K562 (cell line): ENCODE measurements around the gene GJB4. TPM values are rescaled to one million over a fixed set of nuclear protein-coding genes. Genes with fewer than 3 reads are reported as not detected.

Source experiments
- ATF1 ChIP-seq, 2 experiments: fragments of 450-650 bp in 1 of 2; IDR thresholded peaks; 2 replicates each; pipeline ENCODE4 v1.6.1; 2016; ENCODE audit warnings: missing compliant biosample characterization in 1 of 2, missing genetic modification characterization in 1 of 2
- CC2D1A ChIP-seq: fragments of 450-650 bp; IDR thresholded peaks from 2 replicates; pipeline ENCODE4 v1.6.1; 2017; ENCODE audit warnings: mild to moderate bottlenecking
- CTBP1 ChIP-seq: fragments of 450-650 bp; IDR thresholded peaks from 2 replicates; pipeline ENCODE4 v1.6.1; 2016; ENCODE audit warnings: borderline replicate concordance
- NFRKB ChIP-seq: fragments of 450-650 bp; IDR thresholded peaks from 2 replicates; pipeline ENCODE4 v1.6.1; 2016; ENCODE audit warnings: low read depth
- STAG1 ChIP-seq: sonication (generic); formaldehyde crosslinking; IDR thresholded peaks from 2 replicates; pipeline ENCODE4 v1.5.0; 2020; ENCODE audit warnings: missing genetic modification reagents, borderline replicate concordance
- ZNF124 ChIP-seq: sonication (generic); formaldehyde crosslinking; IDR thresholded peaks from 2 replicates; pipeline ENCODE4 v1.8.1; 2022; ENCODE audit warnings: missing genetic modification reagents
- ZNF184 ChIP-seq: sonication (generic); formaldehyde crosslinking; IDR thresholded peaks from 2 replicates; pipeline ENCODE4 v1.5.0; 2020; ENCODE audit warnings: missing genetic modification reagents
- ZNF507 ChIP-seq: conservative IDR thresholded peaks from 2 replicates; pipeline ENCODE4 v1.6.1; 2017; ENCODE audit warnings: missing genetic modification characterization, missing compliant biosample characterization
- ZNF584 ChIP-seq: fragments of 200-800 bp; sonication (Bioruptor generic); IDR thresholded peaks from 2 replicates; pipeline ENCODE4 v1.6.1; 2016; ENCODE audit warnings: low read depth, mild to moderate bottlenecking, missing genetic modification characterization, missing compliant biosample characterization
- polyA plus RNA-seq, 8 experiments: library from polyadenylated mRNA; depleted of rRNA in 4 of 8; stranded (reverse) in 5 of 8; unstranded in 3 of 8; fragments of >200 nt; fragmentation: Nextera tagmentation in 2 of 8; fragmentation: Illumina TruSeq in 1 of 8; extraction: Ambion mirVana in 2 of 8; extraction: Trizol in 1 of 8; gene quantifications; 2 replicates each; pipeline versions ENCODE4 v1.2.1 to v1.2.3, GENCODE V29; 2011 to 2014; ENCODE audit warnings: inconsistent platforms in 1 of 8, missing spikeins in 1 of 8
- total RNA-seq, 7 experiments: library from RNA; depleted of rRNA in 6 of 7; stranded (reverse); fragments of >200 nt in 6 of 7; fragmentation: Illumina TruSeq in 2 of 7; extraction: Trizol in 2 of 7; gene quantifications; 2 replicates each; pipeline versions ENCODE4 v1.2.1 to v1.2.3, GENCODE V29; 2011 to 2021; ENCODE audit warnings: low replicate concordance in 1 of 7
- TF ChIP-seq, protein P1 (sequence below): fragments of 150-350 bp; conservative IDR thresholded peaks from 2 replicates; pipeline ENCODE4 v1.6.1; 2014; ENCODE audit warnings: low read length
- TF ChIP-seq, protein P2 (sequence below): fragments of 450-650 bp; IDR thresholded peaks from 2 replicates; pipeline ENCODE4 v1.6.1; 2017; ENCODE audit warnings: antibody characterized with exemption
- TF ChIP-seq, protein P3 (sequence below): sonication (generic); formaldehyde crosslinking; IDR thresholded peaks from 2 replicates; pipeline ENCODE4 v1.8.0; 2022; ENCODE audit warnings: missing genetic modification reagents, mild to moderate bottlenecking, moderate library complexity, borderline replicate concordance
- TF ChIP-seq, protein P4 (sequence below): fragments of 250-450 bp; sonication (Bioruptor Pico); IDR thresholded peaks from 2 replicates; pipeline ENCODE4 v1.4.0; 2020

Gene GJB4
- total and polyA plus RNA-seq, 9 of the 15 experiments (the other 6 are each of a cell fraction or from before 2014, with no cell fraction given) = 0.03 TPM; not detected in 8

DNA sequence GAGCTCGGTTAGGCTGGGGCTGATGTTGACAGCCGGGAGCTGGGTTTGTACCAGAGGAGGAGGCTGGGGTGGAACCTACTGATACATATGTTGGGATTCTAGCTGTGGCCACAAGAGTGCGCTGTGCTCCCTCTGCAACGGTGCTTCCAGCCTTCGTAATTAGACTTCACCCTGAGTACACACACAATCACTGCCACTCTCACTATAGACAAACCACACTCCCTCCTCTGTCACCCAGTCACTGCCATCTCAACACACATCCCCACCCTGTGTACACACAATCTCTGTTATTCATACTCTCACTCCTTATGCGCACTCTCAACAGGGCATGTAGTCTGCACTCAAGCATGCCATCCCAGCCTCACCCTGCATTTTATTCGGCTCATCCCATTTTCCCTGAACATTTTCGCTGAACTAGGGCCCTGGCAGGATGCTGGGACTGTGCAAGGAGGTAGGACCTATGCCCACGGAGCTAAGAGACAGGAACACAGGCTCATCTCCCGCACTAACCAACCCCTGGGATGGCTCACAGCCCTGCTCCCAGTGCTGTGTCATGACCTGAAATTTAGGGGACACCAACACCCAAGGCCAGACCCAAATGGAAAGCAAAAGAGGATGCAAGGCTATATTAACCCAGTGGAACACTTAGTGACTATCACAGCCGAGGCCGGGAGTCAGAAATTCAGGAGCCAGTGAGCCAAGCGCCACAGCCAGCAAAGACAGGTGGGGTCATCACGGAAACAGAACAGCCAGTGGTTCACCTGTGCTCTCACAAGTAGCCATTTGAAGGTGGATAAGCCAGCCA is 27.2 kb downstream of the GJB4 start (continued):
- TF ChIP-seq, protein P1, sequence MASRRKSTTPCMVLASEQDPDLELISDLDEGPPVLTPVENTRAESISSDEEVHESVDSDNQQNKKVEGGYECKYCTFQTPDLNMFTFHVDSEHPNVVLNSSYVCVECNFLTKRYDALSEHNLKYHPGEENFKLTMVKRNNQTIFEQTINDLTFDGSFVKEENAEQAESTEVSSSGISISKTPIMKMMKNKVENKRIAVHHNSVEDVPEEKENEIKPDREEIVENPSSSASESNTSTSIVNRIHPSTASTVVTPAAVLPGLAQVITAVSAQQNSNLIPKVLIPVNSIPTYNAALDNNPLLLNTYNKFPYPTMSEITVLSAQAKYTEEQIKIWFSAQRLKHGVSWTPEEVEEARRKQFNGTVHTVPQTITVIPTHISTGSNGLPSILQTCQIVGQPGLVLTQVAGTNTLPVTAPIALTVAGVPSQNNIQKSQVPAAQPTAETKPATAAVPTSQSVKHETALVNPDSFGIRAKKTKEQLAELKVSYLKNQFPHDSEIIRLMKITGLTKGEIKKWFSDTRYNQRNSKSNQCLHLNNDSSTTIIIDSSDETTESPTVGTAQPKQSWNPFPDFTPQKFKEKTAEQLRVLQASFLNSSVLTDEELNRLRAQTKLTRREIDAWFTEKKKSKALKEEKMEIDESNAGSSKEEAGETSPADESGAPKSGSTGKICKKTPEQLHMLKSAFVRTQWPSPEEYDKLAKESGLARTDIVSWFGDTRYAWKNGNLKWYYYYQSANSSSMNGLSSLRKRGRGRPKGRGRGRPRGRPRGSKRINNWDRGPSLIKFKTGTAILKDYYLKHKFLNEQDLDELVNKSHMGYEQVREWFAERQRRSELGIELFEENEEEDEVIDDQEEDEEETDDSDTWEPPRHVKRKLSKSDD = 0 out of 2 replicates have a peak, but pooled peaks have one; percentile 59
- TF ChIP-seq STAG1 (peak; percentile 91), NFRKB (no peak), ZNF184 (CRISPR knock-in tag) (no peak), CTBP1 (peak; percentile 45; the same call in 1 of the 2 replicates), ATF1 (CRISPR knock-in tag; IDR thresholded peaks at IDR 0.05) (no peak), ATF1 (tag; IDR thresholded peaks at IDR 0.05) (0 out of 2 replicates have a peak, but pooled peaks have one; percentile 8), CC2D1A (peak; percentile 71), ZNF584 (CRISPR knock-in tag) (no peak), ZNF507 (no peak), ZNF124 (CRISPR knock-in tag) (no peak)
- TF ChIP-seq, protein P2, sequence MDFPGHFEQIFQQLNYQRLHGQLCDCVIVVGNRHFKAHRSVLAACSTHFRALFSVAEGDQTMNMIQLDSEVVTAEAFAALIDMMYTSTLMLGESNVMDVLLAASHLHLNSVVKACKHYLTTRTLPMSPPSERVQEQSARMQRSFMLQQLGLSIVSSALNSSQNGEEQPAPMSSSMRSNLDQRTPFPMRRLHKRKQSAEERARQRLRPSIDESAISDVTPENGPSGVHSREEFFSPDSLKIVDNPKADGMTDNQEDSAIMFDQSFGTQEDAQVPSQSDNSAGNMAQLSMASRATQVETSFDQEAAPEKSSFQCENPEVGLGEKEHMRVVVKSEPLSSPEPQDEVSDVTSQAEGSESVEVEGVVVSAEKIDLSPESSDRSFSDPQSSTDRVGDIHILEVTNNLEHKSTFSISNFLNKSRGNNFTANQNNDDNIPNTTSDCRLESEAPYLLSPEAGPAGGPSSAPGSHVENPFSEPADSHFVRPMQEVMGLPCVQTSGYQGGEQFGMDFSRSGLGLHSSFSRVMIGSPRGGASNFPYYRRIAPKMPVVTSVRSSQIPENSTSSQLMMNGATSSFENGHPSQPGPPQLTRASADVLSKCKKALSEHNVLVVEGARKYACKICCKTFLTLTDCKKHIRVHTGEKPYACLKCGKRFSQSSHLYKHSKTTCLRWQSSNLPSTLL = no peak
- TF ChIP-seq, protein P3, sequence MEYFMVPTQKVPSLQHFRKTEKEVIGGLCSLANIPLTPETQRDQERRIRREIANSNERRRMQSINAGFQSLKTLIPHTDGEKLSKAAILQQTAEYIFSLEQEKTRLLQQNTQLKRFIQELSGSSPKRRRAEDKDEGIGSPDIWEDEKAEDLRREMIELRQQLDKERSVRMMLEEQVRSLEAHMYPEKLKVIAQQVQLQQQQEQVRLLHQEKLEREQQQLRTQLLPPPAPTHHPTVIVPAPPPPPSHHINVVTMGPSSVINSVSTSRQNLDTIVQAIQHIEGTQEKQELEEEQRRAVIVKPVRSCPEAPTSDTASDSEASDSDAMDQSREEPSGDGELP (CRISPR knock-in tag) = peak; percentile 32; the same call in 1 of the 2 replicates
- TF ChIP-seq, protein P4, sequence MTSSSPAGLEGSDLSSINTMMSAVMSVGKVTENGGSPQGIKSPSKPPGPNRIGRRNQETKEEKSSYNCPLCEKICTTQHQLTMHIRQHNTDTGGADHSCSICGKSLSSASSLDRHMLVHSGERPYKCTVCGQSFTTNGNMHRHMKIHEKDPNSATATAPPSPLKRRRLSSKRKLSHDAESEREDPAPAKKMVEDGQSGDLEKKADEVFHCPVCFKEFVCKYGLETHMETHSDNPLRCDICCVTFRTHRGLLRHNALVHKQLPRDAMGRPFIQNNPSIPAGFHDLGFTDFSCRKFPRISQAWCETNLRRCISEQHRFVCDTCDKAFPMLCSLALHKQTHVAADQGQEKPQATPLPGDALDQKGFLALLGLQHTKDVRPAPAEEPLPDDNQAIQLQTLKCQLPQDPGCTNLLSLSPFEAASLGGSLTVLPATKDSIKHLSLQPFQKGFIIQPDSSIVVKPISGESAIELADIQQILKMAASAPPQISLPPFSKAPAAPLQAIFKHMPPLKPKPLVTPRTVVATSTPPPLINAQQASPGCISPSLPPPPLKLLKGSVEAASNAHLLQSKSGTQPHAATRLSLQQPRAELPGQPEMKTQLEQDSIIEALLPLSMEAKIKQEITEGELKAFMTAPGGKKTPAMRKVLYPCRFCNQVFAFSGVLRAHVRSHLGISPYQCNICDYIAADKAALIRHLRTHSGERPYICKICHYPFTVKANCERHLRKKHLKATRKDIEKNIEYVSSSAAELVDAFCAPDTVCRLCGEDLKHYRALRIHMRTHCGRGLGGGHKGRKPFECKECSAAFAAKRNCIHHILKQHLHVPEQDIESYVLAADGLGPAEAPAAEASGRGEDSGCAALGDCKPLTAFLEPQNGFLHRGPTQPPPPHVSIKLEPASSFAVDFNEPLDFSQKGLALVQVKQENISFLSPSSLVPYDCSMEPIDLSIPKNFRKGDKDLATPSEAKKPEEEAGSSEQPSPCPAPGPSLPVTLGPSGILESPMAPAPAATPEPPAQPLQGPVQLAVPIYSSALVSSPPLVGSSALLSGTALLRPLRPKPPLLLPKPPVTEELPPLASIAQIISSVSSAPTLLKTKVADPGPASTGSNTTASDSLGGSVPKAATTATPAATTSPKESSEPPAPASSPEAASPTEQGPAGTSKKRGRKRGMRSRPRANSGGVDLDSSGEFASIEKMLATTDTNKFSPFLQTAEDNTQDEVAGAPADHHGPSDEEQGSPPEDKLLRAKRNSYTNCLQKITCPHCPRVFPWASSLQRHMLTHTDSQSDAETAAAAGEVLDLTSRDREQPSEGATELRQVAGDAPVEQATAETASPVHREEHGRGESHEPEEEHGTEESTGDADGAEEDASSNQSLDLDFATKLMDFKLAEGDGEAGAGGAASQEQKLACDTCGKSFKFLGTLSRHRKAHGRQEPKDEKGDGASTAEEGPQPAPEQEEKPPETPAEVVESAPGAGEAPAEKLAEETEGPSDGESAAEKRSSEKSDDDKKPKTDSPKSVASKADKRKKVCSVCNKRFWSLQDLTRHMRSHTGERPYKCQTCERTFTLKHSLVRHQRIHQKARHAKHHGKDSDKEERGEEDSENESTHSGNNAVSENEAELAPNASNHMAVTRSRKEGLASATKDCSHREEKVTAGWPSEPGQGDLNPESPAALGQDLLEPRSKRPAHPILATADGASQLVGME (CRISPR knock-in tag) = no peak
